CD4-positive, alpha-beta T cell treated with Interleukin-4 for 1 hour (primary cell): Measurements from ENCODE around the gene PRDM1.
A peak's percentile ranks its signal among the peaks of the same experiment; 100 is the strongest.

Experiments used
- DNase-seq, 2 donors: peaks; one replicate each; pipeline ENCODE4 v3.0.0-alpha.2; 2020 to 2022

Gene PRDM1

DNA sequence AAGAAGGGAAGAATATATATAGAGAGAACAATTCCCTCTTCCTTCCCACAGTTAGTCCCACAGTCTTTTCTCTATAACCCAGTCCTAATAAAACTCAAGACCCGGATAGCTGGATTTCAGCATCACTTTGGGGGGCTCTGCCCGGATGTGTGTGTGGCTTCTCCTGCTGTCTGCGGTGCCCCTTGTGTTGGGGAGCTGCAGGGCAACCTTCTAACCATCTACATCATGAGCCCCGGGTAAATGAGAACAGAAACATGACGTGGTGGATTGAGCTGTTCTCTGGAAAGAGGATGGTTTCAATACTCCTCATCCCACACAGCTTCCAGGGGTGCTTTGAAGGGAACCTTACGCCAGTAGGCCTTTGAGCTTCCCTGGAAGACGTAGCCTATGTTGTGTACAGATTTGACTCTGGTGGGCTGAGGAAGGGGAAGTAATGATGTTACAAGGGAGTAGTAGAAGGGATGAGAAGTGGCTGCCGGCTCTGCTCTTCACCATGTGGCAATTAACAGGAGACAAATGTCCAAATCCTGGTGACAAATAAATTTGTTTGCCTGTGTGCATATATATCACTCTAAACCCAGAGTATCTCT, 13.5 kb upstream of the PRDM1 start:
- no peak for DNase-seq

DNA sequence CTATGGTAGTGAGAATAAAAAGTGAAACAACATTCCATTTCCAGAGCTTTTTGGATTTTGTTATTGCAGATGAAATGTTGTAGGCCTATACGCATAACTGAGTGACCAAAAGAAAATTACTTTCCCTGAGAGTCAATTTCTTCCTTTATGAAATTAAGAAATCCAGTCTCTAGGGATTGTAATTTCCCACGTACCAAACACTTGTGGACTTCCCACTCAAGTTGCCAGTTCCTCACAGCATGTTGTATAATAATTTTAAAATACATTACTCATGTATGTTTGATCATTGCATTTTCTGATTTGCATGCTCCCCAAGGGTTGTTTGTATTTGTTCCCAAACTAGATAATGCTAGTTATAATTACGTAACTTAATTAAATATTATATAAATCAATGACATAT, 12.0 kb upstream of the PRDM1 start:
- no peak for DNase-seq

DNA sequence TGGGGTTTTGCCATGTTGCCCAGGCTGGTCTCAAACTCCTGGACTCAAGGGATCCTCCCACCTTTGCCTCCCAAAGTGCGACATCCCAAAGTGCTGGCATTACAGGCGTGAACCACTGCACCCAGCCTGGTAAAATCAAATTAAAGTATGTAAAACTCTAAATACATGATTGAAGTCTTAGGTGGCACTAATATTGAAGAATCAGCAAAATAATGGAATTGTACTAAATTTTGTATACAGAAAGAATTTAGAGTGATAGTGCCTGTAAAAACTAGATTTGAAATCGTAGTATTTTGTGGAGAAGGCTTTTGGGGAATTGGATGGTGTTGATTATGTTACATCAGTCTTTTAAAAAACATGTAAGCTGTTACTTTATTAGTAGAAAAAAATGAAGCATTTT, 10.0 kb upstream of the PRDM1 start:
- DNase-seq, result no peak

DNA sequence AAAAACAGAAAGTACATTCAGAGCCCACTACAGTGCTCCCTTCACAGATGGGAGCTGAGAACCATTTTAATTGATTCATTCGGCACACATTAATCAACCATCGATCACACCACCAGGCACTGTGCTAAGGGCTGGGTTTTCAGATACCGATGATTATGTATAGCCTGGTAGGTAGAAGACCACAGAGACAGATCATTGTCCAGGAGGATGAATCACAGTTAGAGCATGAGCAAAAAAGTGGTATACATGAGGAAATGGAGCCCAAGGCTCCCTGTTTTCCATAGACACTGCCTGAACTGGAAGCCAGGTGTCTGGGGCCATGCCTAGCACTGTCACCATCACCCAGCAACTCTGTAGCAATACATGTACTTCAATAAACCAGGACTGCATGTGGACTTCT, 9.0 kb upstream of the PRDM1 start:
- DNase-seq, result no peak

DNA sequence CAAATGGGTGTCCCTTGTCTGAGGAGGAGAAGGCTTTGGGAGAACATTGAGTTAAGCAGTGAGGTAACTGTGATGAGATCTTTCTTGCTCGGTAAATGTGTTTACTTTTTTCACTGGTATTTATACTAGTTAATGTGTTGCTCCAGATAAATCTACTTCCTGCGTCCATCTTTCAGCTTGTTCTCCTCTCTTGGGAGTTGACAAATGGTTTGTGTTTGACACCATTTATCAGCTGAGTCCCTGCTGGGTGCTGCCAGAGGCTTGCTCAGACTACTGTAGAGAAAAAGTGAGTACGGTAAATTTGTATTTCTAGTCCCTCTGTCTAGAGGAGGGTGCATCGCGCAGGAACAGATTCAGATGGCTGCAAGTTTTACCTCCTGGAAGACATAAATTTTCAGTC, 8.3 kb upstream of the PRDM1 start:
- no peak for DNase-seq

DNA sequence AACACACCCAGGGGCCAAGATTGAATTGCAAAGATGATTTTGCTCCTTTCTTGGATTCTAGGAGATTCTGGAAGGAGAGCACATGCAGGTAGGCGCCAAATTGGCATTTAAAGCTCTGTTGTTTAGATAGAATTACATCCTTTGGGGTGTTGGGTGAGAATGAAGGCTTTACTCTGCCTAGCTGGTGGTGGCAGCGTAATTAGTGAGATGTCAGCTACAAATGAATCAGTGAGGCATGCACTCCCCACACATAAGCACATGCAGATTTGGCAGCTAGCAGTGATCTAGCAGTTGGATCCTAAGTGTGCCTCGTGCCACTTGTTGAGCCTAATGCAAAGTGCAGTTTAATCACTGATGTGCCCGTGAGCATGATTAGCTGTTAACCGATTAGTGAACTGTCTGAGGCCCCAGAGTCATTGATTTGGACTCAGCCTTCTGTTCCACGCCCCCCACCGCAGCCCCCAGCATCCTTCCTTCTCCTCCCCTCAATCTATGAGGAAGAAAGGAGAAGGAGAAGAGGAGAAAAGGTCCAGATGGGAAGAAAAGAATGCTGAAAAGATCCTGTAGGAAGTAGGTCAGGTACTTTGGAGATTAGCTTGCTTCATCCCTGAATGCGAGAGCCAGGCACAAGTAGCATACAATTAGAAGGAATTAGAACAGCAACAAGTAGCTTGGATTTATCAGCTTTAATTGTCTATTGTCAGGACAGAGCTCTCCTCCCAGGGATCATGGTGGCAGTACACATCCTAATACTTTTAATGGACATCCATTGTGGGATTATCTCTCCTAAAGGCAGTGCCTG, 6.0 kb upstream of the PRDM1 start:
- no peak for DNase-seq

DNA sequence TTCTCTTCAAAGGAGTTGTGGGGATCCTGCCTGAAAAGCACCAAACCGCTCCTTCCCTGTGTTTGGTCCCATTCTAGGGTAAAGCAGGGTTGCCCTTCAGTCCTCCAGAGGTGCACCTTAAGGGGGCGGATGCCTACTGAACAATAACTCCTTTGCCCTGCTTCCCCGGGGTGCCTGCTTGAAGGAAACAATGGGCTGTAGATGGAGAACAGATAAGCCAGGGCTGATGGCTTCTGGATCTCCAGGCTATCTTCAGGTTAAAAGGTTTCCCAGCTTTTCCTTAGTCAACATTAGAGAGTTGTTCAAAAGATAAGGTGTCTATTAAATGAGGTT, 5.4 kb upstream of the PRDM1 start:
- DNase-seq, result no peak

DNA sequence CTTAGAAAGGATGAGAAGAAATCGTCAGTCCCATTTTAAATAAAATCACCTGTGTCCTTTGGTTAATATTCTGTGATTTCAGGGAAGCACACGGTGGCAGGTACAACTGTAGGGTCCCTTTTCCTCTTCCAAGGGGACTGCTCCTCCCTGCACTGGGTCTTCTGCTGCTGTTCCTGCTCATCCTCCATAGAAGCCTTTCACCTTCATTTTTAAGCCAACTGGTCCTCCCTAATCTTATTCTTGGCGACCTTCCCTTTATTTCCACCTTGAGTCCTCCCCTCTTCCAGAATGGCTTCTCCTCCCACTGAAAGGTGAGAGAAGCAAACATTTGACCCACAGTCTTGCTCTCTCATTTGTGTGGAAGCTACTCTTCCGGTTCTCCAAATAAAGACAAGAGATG, 4.4 kb upstream of the PRDM1 start:
- no peak for DNase-seq

DNA sequence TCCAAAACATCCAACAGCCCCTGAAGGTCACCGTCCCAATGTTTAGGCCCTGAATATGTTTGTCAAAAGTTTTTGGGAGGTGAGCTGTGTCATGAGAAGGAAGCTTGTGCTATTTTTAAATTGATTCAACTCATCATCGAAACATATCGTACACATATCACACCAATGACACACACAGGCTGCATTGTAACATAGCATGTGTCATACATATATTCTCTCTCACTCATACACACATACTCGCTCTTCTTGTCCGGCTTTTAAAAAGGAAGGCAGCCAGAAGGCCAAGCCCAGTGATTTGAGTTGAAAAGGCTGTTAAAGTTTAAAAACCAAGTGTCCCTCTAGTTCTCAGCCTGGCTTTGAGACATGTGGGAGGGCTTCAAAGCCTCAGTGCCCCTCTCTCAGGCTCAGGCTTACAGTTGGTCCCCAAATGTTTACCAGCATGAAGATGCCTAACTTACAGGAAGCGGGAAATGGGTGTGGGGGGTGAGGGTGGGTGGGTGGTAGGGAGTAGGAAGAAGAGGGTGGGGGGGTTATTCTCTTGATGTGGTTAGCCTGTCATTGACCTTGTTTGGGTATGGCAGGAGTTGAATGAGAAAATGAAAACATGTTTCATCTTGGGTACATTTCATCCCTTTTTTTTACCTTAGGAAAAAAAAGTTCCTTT, 3.3 kb upstream of the PRDM1 start:
- DNase-seq, result no peak

DNA sequence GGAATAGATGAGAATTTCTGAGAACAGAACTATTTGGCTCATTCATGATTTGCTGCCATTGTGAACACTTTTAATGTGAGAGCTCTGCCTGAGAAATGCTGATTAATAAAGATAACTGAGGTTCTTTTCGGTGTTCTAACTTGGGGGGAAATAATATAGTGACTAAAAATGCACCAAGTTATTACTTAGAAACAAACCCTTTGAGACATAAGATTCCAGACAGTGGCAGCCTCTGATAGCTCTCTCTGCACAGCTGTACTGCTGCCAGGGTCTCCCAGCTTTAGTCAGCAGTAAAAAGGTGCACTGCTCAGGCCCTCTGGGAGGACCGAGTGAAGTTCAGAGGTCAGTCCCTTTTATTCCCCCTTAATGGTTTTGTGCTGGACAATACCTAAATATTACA, 2.5 kb upstream of the PRDM1 start:
- DNase-seq, result no peak

DNA sequence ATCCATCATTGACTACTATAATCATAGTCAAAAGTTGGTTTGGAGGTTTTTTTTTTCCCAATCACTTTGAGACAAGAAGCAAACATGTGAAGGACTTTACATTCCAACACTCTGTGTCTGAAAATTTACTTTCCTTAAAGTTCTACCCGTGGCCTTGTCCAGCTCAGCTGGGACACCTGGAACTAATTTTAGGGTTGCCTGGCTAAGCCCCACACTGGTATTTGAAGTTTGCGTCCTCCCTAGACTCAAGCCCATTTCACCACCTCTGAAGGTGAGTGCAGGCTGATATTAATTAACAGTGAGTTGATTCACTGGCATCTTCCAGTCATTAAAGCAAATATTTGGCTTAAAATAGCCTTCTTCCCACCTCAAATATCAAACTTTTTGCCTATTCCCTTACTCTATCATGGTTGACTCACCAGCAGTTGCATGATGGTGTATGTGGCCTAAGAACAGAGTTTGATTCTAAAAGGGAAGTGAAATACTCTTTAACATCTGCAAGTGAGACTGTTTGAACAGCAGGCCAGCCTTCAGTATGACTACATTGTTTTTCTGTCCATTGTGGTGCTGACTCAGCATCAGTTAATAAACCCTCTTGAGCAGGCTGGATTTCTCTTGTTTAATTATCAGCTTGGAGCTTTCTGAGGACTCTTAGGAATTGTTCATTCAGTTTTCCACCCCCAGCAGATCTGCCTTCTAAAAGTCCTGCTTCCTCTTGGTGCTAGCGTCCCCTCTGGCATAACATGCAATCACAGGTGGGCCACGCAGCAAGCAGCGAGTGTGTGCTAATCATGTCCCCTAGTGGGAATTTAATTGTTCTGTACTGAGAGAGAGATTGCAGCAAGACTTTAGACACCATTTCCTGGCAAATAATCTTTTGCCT, 1.8 kb upstream of the PRDM1 start:
- peak in 1 of 2 donors; percentile 50 for DNase-seq

DNA sequence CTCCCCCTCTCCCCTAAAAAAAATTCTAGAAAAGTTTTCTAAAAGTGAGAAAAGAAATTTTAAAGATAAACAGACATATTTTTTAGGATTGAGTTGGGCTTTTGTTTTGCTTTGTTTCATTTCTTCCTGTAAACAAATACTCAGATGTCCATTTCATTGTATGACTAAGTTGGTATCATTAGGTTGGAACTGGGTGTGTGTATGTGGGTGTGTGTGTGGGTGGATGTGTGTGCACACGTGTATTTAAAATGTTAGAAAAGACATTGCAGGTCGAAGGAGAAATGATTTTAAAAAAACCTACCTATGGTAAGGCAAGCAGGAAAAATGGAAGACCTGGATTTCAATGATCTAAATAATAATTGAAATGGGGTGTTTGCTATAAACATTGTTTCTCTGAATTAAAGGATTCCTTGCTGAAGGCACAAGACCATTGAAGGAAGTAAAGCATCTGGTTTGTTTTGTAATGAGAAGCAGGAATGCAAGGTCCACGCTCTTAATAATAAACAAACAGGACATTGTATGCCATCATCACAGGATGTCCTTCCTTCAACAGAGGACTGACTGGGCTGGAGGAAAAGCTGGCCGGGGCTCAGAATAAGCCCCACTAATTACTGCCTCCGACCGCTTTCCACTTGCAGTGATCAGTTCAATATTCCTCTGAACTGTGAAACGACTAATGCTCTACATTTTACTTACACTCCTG, 996 bp upstream of the PRDM1 start:
- no peak for DNase-seq

DNA sequence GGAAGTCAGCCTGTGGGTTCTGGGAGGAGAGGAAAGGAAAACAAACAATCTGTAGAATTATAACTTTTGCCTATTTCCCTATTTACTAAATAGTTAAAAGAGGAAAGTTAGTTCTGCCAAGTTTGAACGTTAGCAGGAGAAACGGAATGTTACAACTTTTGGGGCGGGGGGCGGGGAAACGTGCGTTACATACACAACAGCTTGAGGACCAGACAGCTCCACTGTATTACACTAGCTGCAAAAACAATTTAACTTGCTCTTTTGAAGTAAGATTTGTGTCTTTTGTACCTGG, 498 bp upstream of the PRDM1 start:
- DNase-seq, result no peak

DNA sequence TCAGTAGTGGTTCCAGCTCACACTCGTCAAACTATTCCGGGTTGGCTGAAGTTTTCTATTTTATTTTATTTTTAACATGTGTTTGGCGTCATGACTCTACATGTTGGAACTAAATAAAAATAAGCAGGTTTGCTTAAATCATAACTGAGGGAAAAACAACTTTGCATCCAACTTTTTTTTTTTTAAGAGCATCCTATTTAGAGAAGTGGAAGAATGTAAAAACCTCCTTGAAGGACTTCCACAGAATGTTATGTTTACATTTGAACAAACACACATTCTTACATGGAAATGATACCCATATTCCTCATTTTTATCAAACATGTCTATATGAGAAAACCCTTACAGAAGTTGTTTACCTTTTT, 659 bp downstream of the PRDM1 start:
- no peak for DNase-seq

DNA sequence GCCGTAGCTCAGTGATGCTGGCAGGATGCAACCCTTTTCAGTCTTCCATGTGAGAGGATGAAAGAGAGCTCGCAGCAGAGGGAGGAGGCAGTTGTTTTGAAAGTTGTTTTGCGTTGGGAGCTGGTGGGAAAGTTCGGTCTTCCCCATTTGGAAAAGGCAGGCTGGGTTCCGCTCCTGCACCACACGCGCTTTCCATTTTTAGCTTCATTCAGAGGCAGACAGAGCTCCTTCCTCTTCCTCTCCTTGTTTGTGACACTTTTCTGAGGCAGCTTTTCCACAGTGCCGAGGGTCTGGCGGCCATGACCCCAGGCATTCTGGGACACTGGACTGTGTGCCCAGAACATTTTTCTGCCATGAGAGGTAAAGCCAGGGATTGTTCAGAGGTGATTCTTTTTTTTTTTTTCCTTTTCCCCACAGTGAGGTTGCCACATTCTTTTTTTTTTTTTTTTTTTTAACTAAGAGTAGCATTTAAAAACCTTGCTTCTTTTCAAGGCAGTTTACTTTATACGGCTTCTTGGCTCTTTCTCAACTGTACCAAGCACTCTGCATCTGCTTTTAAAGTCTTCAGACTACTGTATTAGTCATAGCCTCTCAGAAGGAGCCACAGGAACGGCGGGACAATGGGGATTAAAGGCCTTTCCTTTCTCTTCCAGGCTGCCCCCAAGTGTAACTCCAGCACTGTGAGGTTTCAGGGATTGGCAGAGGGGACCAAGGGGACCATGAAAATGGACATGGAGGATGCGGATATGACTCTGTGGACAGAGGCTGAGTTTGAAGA, 1.6 kb downstream of the PRDM1 start:
- peak in 1 of 2 donors; percentile 19 for DNase-seq

DNA sequence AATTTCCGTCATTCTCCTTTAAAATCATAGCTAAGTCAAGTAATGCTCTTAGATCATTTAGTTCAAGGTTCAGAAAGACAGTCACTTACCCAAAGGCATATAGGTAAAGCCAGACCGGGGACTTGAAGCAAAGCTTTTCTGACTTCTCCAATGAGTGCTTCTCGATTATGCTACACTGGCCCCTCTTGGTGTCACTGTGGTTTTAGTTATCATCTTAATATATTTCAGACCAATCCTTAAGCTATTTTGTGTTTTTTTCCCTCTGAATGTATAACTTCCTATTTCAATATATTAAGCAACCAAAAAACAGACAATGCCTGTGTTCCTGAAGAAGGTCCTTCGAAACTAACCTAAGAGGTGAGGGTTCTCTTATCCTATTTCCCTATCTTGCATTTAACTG, 3.9 kb downstream of the PRDM1 start:
- peak in 1 of 2 donors; percentile 57 for DNase-seq

DNA sequence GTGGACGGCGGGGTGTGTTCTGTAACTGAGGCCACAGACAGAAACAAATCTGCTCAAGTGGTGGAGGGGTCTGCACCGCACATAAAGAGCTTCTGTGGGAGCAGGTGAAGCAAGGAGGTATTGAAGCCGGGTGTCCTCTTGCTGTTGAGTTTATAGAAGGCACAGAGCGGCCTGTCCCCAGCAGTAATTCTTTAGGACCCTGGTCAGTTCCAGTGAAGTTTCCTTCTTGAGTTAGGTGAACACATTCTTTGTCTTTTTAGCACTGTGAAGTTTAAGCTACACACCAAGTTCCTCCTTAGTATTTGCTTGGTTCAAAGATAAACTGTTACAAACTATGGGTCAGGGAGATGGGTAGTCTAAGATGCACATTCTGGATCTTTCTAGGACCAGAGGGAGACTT, 6.1 kb downstream of the PRDM1 start:
- no peak for DNase-seq

DNA sequence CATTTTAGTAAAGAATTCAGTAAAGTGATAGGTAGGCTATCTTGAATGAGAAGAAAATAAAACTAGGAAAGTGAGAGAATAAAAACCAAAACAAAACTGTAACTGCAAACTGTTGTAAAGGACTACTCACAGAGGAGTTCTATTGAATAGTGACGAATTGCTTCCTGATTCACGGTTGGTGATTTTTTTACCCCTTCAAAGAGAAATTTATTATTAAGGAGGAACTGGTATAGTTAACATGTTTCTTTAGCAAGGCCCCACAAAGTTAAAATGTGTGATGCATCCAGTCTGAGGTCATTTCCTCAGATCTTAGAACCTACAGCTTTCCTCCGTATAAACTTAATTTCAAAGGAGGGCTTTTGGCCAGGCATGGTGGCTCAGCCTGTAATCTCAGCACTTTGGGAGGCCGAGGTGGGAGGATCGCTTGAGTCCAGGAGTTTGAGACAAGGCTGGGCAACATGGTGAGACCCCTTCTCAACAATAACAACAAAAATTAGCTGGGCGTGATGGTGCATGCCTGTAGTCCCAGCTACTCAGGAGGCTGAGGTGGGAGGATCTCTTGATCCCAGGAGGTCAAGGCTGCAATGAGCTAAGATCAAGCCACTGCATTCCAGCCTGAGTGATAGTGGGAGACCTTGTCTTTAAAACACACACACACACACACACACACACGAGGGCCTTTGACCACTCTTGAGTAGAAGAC, 8.3 kb downstream of the PRDM1 start:
- DNase-seq, result peak in 1 of 2 donors; percentile 76

DNA sequence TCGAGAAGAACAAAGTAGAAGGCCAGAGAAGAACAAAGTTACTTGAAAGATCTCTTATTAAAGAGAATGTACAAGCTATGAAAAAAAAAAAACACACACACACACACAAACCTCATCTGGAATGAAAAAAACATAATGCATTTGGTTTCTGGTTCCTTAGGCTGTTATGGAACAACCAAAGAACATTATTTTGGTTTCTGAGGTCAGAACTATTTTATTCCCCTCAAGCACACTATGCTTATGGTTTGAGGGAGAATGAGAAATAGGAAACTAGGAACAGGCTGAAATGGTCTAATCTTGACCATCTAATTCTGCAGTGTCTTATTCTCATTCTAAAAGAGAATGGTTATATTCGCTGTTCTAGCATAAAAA, 8.8 kb downstream of the PRDM1 start:
- DNase-seq, result no peak

DNA sequence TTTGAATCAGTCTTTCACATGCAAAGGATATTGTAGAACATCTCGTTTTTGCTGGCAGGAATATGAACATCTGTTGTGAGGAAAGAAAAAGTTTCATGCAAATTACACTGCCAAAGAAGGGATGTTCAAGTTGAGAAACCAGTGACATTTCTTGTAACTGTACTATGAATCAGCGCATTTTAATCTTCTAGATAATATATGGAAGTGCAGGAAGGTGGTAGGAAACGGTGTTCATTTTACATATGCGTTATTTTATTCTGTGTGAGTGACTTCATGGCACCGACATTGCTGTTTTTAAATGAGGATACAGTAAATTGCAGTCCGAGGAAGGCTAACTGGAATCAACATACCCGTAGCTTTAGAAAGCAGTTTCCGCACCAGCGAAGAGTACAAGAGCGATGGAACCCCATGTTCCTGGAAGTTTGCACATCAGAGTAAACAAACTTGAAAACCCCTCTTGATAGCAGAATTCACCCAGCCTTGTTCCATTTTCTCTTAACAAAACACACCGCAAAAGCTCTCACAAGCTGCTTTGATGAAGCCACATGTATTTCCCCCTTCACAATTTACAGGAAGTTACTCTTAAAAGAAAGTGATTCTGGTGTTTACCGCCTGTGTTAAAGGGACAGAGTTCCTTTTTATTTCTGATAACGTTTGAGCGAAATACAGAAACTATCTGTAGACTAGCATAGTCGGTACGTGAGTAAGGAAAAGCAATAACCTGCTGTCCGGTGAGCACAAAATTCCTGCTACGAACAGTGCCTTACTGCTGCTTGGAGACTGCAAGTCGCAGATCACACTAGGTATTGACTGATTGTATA, 11.5 kb downstream of the PRDM1 start:
- DNase-seq, result peak; percentile 65 to 90
